HTERT RPE-1 (cell line): ENCODE results near the gene C9orf72.
"Not testable (repeated sequence)": the region's sequence is repeated elsewhere in the genome, so short reads cannot be mapped to it uniquely, and the experiment has no call there.

ENCODE experiments used
- in situ Hi-C: fragments of 300-500 bp; cut with MboI; formaldehyde crosslinking; loops from 4 replicates; pipeline ENCODE4 v1.14.3; 2020; ENCODE audit warnings: low sequenced_read_pairs

The C9orf72 gene, protein sequence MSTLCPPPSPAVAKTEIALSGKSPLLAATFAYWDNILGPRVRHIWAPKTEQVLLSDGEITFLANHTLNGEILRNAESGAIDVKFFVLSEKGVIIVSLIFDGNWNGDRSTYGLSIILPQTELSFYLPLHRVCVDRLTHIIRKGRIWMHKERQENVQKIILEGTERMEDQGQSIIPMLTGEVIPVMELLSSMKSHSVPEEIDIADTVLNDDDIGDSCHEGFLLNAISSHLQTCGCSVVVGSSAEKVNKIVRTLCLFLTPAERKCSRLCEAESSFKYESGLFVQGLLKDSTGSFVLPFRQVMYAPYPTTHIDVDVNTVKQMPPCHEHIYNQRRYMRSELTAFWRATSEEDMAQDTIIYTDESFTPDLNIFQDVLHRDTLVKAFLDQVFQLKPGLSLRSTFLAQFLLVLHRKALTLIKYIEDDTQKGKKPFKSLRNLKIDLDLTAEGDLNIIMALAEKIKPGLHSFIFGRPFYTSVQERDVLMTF

DNA sequence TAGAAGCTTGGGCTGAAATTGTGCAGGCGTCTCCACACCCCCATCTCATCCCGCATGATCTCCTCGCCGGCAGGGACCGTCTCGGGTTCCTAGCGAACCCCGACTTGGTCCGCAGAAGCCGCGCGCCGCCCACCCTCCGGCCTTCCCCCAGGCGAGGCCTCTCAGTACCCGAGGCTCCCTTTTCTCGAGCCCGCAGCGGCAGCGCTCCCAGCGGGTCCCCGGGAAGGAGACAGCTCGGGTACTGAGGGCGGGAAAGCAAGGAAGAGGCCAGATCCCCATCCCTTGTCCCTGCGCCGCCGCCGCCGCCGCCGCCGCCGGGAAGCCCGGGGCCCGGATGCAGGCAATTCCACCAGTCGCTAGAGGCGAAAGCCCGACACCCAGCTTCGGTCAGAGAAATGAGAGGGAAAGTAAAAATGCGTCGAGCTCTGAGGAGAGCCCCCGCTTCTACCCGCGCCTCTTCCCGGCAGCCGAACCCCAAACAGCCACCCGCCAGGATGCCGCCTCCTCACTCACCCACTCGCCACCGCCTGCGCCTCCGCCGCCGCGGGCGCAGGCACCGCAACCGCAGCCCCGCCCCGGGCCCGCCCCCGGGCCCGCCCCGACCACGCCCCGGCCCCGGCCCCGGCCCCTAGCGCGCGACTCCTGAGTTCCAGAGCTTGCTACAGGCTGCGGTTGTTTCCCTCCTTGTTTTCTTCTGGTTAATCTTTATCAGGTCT lies at the start of gene C9orf72:
TSS of gene C9orf72 (minus strand) at position 564 of the 716 bp plus-strand sequence. CDS start 6,361 bp downstream, outside the sequence.
- in situ Hi-C loops, result no loop called here

DNA sequence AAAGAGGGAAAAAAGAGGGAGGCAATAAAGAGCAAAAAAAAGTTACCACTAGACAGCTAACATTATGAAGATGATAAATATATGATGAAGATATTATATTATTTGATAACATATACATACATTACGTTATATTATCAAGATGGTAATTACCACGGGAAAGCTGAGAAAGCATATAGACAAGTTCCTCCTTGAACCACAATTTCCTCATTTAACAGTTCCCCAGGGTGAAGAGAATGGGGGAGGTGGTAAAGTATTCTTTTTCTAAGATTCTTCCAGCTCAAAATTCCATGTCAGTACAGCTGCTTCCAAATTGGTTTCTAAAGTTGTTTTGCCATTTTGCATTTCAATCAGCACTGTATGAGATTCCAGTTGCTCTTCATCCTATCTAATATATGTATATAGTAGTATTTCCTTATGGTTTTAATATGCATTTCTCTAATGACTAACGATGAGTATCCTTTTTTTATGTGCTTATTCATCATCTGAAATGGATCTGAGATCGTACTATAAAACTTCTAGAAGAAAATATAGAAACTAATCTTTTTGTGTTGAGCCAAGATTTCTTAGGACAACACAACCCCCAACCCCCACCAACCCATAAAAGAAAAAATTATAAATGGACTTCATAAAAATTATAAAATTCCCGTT lies 49.5 kb upstream of the C9orf72 start:
- in situ Hi-C loops, result no loop called here

DNA sequence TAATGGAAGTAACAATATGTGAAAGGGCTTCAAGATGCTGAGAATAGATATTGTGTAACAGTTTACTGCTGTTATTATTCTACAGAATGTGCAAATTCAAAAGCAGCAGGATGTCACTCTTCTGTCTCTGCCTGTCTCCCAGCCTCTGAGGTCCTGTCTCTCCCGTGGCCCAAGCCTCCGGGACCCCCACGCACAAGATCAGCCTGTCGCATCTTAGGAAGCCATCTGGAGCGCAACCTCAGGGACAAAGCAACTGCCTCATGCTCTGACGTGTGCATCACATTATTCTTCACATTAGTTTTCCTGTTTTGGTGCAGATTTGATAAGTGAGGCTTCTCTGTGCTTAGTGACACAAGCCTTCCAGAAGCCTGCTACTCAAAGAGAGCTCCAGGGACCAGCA lies 46.5 kb upstream of the C9orf72 start:
- in situ Hi-C loops, result no loop called here

DNA sequence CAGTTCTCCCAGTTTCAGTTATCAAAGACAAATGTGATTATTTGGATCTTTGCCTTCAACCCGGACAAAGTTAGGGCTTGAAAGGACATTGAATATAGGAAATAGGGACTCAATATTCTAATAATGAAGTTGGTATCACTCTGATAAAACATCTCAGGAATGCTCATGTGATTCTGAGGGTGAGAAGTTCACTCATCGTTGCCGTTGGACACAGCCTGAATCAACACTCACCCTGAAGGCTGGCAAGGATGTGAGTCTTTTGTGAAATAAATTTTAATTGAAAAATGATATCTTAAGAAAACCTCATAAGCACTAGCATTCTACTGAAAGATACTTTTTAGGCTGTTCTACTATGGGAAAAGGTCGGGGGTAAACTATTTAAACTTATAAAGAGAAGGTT lies 44.8 kb upstream of the C9orf72 start:
- in situ Hi-C loops, result no loop called here

DNA sequence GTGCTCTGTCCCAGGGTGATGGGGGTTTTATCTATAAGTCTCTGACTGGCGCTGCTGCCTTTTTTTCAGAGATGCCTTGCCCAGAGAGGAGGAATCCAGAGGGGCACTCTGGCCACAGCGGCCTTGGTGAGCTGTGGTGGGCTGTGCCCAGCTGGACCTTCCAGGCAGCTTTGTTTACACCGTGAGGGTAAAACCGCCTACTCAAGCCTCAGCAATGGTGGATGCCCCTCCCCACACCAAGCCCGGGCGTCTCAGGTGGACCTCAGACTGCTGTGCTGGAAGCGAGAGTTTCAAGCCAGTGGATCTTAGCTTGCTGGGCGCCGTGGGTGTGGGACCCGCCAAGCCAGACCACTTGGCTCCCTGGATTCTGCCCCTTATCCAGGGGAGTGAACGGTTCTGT lies 41.3 kb upstream of the C9orf72 start:
- in situ Hi-C loops, result no loop called here

DNA sequence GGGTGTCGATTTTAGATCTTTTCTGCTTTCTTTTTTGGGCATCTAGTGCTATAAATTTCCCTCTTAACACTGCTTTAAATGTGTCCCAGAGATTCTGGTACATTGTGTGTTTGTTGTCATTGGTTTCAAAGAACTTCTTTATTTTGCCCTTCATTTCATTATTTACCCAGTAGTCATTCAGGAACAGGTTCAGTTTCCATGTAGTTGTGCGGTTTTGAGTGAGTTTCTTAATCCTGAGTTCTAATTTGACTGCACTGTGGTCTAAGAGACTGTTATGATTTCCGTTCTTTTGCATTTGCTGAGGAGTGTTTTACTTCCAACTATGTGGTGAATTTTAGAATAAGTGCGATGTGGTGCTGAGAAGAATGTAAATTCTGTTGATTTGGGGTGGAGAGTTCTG lies 38.8 kb upstream of the C9orf72 start:
- in situ Hi-C loops, result not testable (repeated sequence)

DNA sequence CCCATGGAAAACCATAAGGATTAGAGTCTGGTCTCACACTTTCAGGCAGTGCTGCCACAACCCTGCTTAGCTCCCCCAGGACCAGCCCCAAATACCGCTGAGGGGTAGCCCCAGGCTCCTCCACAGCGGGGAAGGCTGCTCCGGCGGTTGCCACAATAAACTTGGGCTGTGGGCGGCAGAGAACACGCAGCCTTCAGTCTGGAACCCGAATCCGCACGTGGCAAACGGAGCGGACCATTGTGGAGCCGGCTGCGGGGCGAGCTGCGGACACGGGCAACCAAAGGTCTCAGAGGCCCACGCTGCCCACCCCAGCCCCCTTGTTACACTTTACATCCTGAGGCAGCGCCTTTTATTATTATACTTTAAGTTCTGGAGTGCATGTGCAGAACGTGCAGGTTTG lies 37.3 kb upstream of the C9orf72 start:
- in situ Hi-C loops, result no loop called here

DNA sequence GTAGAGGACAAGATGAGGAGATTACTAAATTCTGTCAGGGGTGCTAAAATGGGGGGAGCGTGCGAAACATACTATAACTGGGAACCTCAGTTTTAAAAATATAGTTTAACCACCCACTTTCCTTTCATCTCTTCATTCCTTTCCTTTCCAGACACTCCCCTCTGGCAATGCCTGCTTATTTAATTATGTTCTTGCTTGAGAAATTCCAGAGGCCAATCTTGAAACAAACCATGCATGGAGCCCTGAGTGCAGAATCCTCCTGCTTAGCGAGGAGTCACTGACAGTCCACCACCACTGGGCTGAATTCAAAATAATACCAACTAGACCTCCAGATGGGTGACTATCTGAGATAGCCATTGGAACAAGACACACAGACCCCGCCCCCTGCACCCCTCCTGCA lies 29.7 kb upstream of the C9orf72 start:
- in situ Hi-C loops, result no loop called here

DNA sequence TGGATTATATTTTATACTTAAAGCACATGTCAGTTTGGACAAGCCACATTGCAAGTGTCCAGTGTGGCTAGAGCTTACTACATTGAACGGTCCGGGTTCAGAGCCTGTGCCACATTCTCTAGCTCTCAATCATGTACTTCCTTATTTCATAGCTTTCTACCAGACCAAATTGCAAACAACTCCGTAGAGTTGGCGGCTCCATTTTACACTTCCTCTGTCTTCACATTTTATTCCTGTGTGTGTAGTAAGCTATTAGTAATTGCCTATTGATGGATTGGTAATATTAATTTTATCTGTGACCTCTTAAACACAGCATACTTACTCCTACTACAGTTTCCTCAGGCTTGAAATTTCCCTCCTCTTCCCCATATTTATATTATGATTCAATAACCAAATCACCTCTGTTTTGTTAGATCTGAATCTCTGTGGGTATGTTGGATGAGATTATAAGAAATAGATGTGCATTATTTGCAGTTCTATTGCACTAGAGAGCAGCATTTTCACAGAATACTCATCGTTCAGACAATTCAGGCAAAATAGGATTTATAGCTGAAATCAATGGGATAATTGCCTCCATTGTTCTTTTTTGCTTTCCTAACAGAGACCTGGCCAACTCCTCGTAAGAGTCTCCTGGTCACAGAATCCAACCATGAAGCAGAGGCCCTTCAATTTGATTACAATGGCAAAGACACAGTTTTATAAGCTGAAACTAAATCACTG lies 29.0 kb upstream of the C9orf72 start:
- in situ Hi-C loops, result no loop called here

DNA sequence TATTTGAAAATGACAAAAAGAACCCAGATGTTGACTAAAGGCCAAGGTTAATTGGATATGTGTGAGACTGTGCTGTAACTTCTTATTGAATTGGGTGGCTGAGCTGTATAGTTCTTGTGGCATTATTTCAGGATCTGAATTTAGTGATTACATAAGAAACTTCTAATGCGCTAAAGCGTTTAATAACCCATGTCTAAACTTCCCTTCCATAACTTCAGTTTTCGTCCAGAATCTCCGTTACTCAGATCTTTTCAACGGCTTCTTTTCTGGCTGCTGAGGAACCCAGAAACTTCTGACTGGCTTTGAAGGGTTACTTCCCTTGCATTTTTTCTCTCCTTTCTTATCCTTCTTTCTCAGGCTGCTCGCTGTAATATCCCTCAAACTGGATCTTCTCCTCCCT lies 28.1 kb upstream of the C9orf72 start:
- in situ Hi-C loops, result no loop called here

DNA sequence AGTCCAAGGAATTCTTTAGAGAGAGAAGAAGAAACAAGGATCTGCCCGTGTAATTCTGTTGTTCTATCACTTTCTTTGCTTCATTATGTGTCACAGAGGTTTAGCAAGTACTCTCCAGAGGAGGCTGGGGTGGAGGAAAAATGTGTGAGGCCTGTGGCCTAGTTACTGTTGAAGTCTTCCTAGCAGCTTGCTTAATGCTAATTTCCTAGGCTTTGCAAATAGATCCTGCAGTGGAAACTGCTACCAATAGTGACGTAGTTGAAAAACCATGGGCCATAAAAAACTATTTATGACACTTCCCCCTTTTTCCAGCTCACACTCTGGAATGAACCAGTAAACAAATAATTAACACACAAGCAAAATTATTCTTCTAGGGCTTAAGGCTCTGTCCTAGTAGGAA lies 27.0 kb upstream of the C9orf72 start:
- in situ Hi-C loops, result no loop called here

DNA sequence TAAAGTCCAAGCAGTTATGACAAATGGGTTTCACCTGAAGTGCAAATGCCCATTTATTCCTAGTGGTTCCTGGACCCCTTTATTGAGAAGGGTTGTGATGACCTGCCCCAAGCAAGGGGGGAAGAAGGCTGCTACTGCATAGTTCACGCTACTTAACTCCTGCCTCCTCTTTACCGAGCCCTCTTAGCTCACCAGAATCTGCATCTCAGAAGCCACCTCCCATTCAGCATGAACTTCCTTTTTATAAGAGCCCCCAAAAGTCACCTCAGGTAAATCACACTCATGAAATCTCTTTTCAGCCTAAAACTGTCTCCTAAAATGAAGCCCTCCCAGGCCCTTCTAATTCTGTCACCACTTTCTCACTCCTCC lies 26.6 kb upstream of the C9orf72 start:
- in situ Hi-C loops, result no loop called here

DNA sequence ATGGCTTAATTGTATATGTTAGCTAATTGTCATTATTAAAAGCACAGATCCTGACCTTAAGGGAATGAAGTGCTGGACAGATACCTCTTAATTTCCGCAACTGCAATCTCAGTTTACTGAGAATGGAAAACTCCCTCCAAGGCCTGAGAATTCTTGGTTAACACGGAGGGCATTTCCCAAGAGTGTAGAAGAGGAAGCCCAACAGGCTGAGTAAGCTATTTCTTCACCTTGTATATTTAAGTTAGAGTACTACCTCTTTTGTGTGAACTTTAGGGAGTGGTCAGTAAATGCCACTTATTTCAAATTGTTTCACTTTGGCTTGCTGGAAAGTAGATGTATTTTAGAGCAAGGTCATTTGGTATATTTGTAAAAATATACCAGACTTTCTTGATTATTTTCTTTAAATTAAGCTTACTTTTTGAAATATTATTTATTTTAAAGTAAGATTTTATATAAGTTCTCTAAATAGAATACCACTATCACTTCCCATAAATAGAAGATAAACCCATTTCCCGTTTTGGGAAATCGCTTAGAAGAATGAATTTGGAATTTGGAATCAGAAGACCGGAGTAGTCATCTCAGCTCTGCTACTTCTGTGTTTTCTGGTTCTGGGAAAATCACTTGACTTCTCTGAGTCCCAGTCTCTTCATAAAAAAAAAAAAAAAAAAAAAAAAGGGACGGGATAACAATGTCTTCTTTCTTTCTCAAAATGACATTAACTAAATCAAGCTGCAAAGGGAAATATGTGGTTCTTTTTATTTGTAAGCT lies 26.0 kb upstream of the C9orf72 start:
- in situ Hi-C loops, result no loop called here

DNA sequence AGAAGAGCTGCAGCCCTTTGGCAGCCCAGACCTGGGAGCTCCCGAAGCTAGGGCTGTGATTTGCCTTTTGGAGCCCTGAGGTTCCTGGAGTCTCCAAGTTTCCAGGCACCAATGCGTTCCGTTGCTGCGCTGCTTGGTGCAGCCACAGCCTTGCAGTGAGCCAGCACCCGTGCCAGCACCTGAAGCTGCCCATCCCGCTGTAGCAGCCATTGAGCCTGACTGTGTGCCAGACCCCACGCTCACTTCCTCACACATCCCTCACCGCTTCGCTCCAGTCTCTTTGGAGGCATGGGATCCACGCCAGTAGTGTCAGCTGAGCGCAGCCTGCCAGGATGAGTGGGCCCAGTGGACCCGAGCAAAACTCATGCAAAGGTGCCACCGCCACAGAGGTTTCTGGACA lies 22.5 kb upstream of the C9orf72 start:
- in situ Hi-C loops, result no loop called here

DNA sequence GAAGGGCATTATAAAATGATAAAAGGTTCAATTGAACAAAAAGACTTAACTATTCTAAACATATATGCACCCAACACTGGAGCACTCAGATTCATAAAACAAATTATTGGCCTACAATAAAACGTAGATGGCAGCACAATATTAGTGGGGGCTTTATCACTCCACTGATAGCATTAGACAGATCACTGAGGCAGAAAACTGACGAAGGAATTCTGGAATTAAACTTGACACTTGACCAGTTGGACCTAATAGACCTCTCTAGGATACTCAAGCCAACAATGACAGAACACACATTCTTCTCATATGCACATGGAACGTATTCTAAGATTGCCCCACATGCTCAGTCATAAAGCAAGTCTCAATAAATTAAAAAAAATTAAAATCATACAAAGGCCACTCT lies 18.4 kb upstream of the C9orf72 start:
- in situ Hi-C loops, result no loop called here

DNA sequence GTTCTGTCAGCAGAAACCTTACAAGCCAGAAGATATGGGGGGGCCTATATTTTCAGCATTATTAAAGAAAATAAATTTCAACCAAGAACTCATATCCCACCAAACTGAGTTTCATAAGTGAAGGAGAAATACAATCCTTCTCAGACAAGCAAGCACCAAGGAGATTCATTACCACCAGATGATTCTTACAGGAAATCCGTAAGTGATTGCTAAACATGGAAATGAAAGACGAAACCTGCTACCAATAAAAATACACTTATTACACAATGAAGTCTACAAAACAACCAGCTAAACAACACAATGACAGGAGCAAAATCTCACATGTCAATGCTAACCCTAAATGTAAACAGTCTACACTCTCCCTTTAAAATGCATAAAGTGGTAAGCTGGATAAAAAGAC lies 17.8 kb upstream of the C9orf72 start:
- in situ Hi-C loops, result no loop called here

DNA sequence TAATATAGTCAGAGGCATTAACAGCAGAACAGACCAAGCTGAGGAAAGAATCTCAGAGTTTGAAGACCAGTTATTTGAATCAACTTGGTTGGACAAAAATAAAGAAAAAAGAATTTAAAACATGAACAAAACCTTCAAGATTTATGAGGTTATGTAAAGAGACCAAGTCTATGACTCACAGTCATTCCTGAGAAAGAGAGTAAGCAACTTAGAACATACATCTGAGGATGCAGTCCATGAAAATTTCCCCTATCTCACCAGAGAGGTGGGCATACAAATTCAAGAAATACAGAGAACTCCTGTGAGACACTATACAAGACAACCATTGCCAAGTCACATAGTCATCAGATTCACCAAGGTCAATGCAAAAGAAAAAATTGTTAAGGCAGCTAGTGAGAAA lies 17.4 kb upstream of the C9orf72 start:
- in situ Hi-C loops, result no loop called here

DNA sequence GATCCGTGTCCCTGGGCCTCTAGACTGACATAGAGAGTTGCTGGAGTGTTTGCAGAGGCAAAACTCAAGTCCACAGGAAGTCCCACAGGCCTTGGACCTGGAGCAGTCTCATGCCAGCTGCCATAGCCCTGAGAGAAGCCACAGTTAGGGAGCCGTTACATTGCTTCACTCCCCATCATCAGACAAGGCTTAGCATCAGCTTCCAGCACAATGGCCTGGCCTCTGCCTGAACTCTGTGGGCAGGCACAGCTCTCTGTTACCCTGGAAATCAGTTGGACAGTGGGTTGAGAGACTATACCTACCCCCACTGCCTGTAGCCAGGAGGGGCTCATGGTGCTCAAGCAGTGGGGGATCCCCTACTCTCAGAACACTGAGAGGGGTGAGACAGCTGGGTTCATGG lies 16.2 kb upstream of the C9orf72 start:
- in situ Hi-C loops, result no loop called here

DNA sequence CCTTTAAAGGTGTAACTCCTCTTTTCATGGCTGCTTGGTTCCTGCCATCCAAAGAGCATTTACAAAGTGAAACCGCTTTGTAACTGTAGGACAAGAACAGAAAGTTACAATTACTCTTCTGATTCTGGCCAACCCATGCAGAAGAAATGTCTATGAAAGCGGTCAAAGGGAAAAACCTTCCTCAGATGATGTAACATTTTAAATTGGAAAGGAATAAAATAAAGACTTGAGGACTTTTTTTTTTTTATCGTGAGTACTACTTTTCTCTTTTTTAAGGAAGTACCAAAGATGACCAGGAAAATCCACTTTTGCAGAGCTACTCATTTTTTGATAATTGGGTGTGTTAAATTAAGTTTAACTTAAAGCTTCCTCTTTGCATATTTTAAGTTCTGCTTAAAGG lies 13.0 kb upstream of the C9orf72 start:
- in situ Hi-C loops, result no loop called here

DNA sequence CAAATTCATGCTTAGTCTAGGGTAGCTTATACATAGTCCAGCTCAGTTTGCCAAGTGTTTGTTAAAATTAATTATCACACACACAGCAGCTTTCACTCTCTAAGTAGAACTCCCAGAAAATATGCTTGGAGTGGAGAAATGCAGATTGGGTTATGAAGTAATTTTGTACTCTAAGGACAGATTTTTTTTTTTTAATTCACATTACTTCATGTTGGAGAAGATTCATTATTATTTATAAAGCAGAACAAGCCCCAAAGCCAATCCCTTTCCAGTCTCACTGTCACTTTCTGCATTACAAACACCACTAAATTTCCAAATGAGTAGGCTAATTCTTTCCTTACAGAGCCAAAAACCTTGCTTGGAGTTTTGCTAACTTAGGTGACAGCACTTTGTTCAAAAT lies 11.7 kb upstream of the C9orf72 start:
- in situ Hi-C loops, result no loop called here

DNA sequence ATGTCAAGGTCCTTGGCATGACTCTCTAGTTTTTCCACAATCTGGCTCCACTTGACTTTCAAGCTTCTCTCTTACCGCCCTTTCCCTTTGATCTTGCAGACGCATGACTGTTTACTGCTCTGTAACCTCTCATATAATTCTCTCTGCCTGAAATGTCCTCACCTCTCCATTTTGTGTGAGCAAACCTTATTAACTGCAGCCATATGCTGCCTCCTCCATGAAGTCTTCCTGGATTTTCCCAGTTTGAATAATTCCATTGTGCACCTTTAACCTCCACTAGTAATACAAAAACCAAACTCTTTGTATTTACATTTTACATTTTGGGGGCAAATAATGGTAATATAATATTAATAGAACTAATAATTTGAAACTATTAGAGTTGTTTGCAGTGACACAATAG lies 9.5 kb upstream of the C9orf72 start:
- in situ Hi-C loops, result no loop called here
